GM18870 (cell line): ENCODE results near the gene SCYGR5.
"Not testable (repeated sequence)": the region's sequence is repeated elsewhere in the genome, so short reads cannot be mapped to it uniquely, and the experiment has no call there.

Source experiments
- ATAC-seq: cut with Tn5 transposase; IDR thresholded peaks from one replicate; pipeline ENCODE4 v1.9.1; 2021; ENCODE audit warnings: moderate library complexity; ENCODE audit not compliant: unreplicated experiment

SCYGR5 gene, protein sequence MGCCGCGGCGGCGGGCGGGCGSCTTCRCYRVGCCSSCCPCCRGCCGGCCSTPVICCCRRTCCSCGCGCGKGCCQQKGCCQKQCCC

GRCh38 chr2:227666631-227667170 lies at the start of gene SCYGR5:
Gene SCYGR5, plus strand, starts transcription at chr2:227666804. Its CDS starts 0 bp downstream, at chr2:227666804.
- not testable (repeated sequence) for ATAC-seq

- ATAC-seq = no peak
These were observed 49.0 kb upstream of the SCYGR5 start, which contains the start of gene SCYGR4 for GRCh38 chr2:227617316-227618230. Gene SCYGR4, plus strand, starts transcription at chr2:227617498. Its CDS starts 0 bp downstream, at chr2:227617498.

DNA sequence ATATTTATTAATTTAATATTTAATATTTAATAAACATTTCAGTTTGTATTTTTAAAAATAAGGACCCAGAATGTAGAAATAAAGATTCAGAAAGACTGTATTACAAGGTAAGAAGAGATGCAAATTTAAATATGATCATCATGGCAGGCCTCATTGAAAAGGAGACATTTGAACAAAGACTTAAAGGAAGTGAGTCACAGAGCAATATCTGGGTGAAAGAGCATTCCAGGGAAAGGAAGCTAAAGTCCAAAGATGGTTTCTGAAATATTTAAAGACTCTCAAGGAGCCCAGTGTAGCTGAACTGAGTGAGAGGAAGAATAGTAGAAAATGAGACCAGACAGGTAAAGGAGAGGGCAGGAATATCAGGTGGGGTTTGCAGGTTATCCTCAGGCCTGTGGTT lies 43.4 kb upstream of the SCYGR5 start:
- ATAC-seq = no peak

DNA sequence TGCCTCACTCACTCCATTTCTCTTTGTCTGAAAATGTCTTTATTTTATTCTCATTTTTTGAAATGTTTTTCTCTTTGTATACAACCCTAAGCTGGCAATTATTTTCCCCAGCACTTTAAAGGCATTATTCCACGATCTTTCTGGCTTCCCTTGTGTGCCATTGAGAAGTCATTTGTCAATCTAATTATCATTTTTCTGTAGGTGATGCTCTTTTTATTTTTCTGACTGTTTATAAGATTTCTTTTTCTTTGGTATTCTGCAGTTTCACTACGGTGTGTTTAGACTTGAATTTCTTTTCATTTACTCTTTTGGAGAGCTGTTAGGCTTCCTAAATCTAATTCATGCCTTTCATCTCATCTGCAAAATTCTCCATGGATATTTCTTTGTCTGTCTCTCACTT lies 41.2 kb upstream of the SCYGR5 start:
- no peak for ATAC-seq

- ATAC-seq = no peak
These were observed 39.9 kb upstream of the SCYGR5 start for GRCh38 chr2:227626580-227627151.

- peak; percentile 99 for ATAC-seq
These were observed 38.8 kb upstream of the SCYGR5 start for GRCh38 chr2:227627769-227628168.

- ATAC-seq = no peak
These were observed 37.2 kb upstream of the SCYGR5 start for GRCh38 chr2:227629435-227629834.

DNA sequence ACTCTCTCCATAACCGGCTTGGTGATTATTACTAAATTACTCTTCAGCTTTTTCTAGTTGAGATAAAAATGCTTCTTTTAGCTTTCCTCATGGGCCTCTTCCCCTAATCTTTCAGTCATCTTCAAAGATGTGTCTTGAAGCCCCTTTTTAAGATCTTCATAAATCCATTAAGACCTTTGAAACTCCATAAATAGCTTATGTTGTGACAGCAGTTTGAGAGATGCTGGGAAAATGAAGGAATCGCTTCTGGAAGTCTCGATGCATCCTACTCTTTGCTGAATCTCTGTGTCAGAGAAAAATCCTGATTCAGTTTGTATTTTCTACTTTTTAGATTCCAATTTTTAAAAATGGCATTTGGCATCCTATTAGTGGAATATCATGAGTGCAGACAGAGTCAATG lies 36.3 kb upstream of the SCYGR5 start:
- ATAC-seq = no peak

GRCh38 chr2:227632827-227633226 lies 33.8 kb upstream of the SCYGR5 start:
- ATAC-seq = no peak

GRCh38 chr2:227634201-227634600 lies 32.4 kb upstream of the SCYGR5 start:
- no peak for ATAC-seq

DNA sequence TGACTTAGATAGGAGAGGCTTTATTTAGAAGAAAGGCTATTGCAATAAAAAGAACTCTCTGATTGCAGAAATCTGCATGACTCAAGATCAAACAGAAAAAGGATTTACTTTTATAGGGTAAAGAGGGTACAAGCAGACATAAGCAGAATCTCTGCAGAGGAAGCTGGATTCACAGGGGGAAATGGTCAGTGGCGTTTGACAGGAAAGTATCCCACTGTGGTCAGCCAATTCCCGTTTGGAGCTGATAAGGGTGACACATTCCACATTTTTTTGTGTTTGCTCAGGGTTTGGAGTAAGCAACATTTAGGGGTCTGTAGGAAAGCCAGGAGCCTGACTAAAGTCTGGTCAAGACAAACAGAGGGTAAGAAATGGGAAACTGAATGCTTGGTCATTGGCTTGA lies 23.9 kb upstream of the SCYGR5 start:
- no peak for ATAC-seq

GRCh38 chr2:227643990-227644551 lies 22.5 kb upstream of the SCYGR5 start:
- ATAC-seq = no peak

DNA sequence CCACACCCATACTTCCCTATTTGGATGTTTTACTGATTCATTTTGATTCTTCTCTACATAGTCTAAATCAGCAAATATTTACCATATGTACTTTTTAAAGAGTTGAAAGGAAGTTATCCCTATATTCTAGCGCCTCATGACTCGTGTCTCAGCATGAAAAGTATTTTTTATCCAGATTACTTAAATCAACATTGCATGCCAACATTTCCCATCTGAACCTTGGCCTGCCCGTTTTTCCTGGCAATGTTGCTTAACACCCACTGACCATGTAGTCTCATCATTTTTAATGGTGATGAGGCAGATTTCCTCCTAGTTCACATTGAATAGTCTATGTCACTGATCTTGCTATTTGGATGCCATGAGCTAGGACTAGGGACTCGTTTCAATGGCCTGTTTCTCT lies 13.2 kb upstream of the SCYGR5 start:
- ATAC-seq = no peak

DNA sequence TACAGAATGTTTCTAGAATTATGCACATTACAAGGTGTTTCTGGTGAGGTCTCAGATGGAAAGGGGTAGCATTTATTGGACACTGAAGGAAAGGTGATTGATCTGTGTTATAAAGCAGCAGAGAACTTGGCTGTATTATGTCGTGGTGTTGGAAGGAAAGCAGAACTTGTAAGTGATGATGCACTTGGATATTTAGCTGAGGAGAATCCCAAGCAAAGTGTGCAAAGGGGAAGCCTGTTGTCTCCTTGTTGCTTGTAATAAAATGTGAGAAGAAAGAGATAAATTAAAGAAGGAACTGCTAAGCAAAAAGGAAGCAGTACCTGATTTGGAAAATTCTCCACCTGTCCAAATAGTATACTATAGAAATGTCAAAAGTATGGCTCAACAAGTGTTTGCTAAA lies 12.2 kb upstream of the SCYGR5 start:
- no peak for ATAC-seq

- no peak for ATAC-seq
These were observed 11.2 kb upstream of the SCYGR5 start for GRCh38 chr2:227655454-227655853.

DNA sequence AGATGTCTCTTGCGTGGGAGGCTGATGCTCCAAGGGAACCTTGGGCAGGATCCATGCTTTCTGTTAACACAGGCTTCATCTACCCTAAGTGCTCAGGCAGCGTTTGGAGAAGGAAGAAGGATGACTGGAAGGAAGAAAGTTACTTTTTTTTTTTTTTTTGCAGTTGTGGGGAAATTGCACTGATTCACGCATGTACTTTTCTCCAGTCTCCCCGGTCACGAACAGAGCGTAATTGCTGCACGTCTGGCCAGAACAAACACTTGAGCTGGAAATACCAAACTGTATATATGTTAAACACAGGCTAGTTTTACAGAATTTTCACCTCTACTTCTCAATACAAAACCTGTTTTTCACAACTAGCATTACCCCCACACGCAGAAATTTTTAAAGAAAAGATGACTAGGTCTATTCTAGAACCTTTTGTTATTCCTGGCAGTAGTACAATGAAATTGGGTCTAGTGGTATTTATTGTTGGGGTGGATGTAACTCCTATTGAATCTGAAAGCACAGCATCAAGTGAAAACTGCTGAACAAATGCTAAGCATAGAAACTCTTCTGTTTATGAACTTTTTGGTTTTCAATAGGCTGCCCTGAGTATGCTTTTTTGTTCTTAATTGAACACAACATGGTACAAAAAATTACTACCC lies 9.3 kb upstream of the SCYGR5 start:
- no peak for ATAC-seq

GRCh38 chr2:227661025-227661649 lies 5.5 kb upstream of the SCYGR5 start:
- ATAC-seq = no peak

- ATAC-seq = no peak
These were observed 4.8 kb upstream of the SCYGR5 start for GRCh38 chr2:227661827-227662226.

GRCh38 chr2:227665189-227665940 lies 1.2 kb upstream of the SCYGR5 start:
- no peak for ATAC-seq
